H9 (cell line): ENCODE results near the gene AIFM3. TPM values are rescaled to one million over a fixed set of nuclear protein-coding genes. Genes with fewer than 3 reads are reported as not detected.

Source experiments
- DNase-seq: peaks from one replicate; pipeline ENCODE4 v3.0.0-alpha.2; 2017
- H2AFZ ChIP-seq: one replicate; pipeline ENCODE4 v1.6.1; 2013; ENCODE audit warnings: mild to moderate bottlenecking, low read length, control low read depth, moderate library complexity
- H2AK5ac ChIP-seq: 2 replicates; pipeline ENCODE4 v1.6.1; 2013; ENCODE audit warnings: low read length, control low read depth, mixed read lengths; ENCODE audit not compliant: insufficient read length
- H2BK120ac ChIP-seq: one replicate; pipeline ENCODE4 v1.6.1; 2013; ENCODE audit warnings: low read depth, mild to moderate bottlenecking, low read length, control low read depth, inconsistent platforms; ENCODE audit not compliant: poor library complexity, severe bottlenecking
- H2BK12ac ChIP-seq: 2 replicates; pipeline ENCODE4 v1.6.1; 2013; ENCODE audit warnings: low read length, control low read depth, mixed read lengths, low read depth; ENCODE audit not compliant: insufficient read length
- H2BK15ac ChIP-seq: 2 replicates; pipeline ENCODE4 v1.6.1; 2013; ENCODE audit warnings: low read depth, low read length, control low read depth
- H2BK20ac ChIP-seq: one replicate; pipeline ENCODE4 v1.6.1; 2013; ENCODE audit warnings: low read depth, mild to moderate bottlenecking, low read length, control low read depth, inconsistent platforms; ENCODE audit not compliant: poor library complexity, severe bottlenecking
- H2BK5ac ChIP-seq: 2 replicates; pipeline ENCODE4 v1.6.1; 2013; ENCODE audit warnings: low read length, control low read depth, mixed read lengths; ENCODE audit not compliant: insufficient read length
- H3K14ac ChIP-seq: 2 replicates; pipeline ENCODE4 v1.6.1; 2013; ENCODE audit warnings: low read length, control low read depth; ENCODE audit not compliant: insufficient read depth
- H3K18ac ChIP-seq: 2 replicates; pipeline ENCODE4 v1.6.1; 2013; ENCODE audit warnings: low read depth, mild to moderate bottlenecking, mixed read lengths, low read length, control low read depth; ENCODE audit not compliant: insufficient read length
- H3K23ac ChIP-seq: 2 replicates; pipeline ENCODE4 v1.6.1; 2013; ENCODE audit warnings: low read length, control low read depth, mixed read lengths, low read depth; ENCODE audit not compliant: insufficient read length
- H3K23me2 ChIP-seq: 2 replicates; pipeline ENCODE4 v1.6.1; 2013; ENCODE audit warnings: low read depth, mild to moderate bottlenecking, mixed read lengths, low read length, control low read depth; ENCODE audit not compliant: insufficient read length, poor library complexity, severe bottlenecking
- H3K27ac ChIP-seq: 2 replicates; pipeline ENCODE4 v1.5.1; 2013; ENCODE audit warnings: low read length, control low read depth, mixed read lengths, low read depth; ENCODE audit not compliant: insufficient read length
- H3K27me3 ChIP-seq: 2 replicates; pipeline ENCODE4 v1.6.1; 2013; ENCODE audit warnings: low read length, control low read depth, inconsistent platforms; ENCODE audit not compliant: insufficient read depth
- H3K4ac ChIP-seq: 2 replicates; pipeline ENCODE4 v1.6.1; 2013; ENCODE audit warnings: low read depth, mild to moderate bottlenecking, control low read depth, inconsistent platforms, low read length, moderate library complexity
- H3K4me1 ChIP-seq: 2 replicates; pipeline ENCODE4 v1.6.1; 2013; ENCODE audit warnings: low read length, control low read depth, inconsistent platforms; ENCODE audit not compliant: insufficient read depth
- H3K4me2 ChIP-seq: 2 replicates; pipeline ENCODE4 v1.6.1; 2013; ENCODE audit warnings: low read length, control low read depth, mixed read lengths; ENCODE audit not compliant: insufficient read length, insufficient read depth
- H3K56ac ChIP-seq: 2 replicates; pipeline ENCODE4 v1.6.1; 2013; ENCODE audit warnings: low read depth, mild to moderate bottlenecking, mixed read lengths, low read length, control low read depth; ENCODE audit not compliant: insufficient read length
- H3K79me1 ChIP-seq: 2 replicates; pipeline ENCODE4 v1.6.1; 2013; ENCODE audit warnings: low read depth, mild to moderate bottlenecking, moderate library complexity, low read length, control low read depth, inconsistent platforms; ENCODE audit not compliant: insufficient read depth, poor library complexity, severe bottlenecking
- H3K79me2 ChIP-seq: 2 replicates; pipeline ENCODE4 v1.6.1; 2013; ENCODE audit warnings: low read length, control low read depth, inconsistent platforms; ENCODE audit not compliant: insufficient read depth
- H3K9ac ChIP-seq: 2 replicates; pipeline ENCODE4 v1.6.1; 2013; ENCODE audit warnings: low read length, control low read depth, mixed read lengths; ENCODE audit not compliant: insufficient read length; ENCODE audit errors: extremely low read depth
- H3K9me3 ChIP-seq: one replicate; pipeline ENCODE4 v1.6.1; 2013; ENCODE audit warnings: low read depth, low read length, inconsistent platforms; ENCODE audit not compliant: control insufficient read depth
- H3T11ph ChIP-seq: one replicate; pipeline ENCODE4 v1.6.1; 2013; ENCODE audit warnings: mild to moderate bottlenecking, low read length, control low read depth, inconsistent platforms
- H4K20me1 ChIP-seq: one replicate; pipeline ENCODE4 v1.6.1; 2013; ENCODE audit not compliant: control insufficient read depth, insufficient read length, insufficient read depth
- H4K5ac ChIP-seq: 2 replicates; pipeline ENCODE4 v1.6.1; 2013; ENCODE audit warnings: low read depth, mild to moderate bottlenecking, mixed read lengths, low read length, control low read depth; ENCODE audit not compliant: insufficient read length
- H4K8ac ChIP-seq: replicated peaks from 2 replicates; pipeline ENCODE4 v1.6.1; 2013; ENCODE audit warnings: low read length, control low read depth, mixed read lengths, low read depth; ENCODE audit not compliant: insufficient read length
- H4K91ac ChIP-seq: 2 replicates; pipeline ENCODE4 v1.6.1; 2013; ENCODE audit warnings: low read depth, mild to moderate bottlenecking, moderate library complexity, mixed read lengths, low read length, control low read depth; ENCODE audit not compliant: insufficient read length
- H3K27ac Mint-ChIP-seq, 3 experiments: 2 replicates in 2 of 3; 3 replicates in 1 of 3; pipeline ENCODE4 v1.8.0; 2020 to 2021; ENCODE audit warnings: mixed read lengths in 3 of 3, mild to moderate bottlenecking in 1 of 3, moderate library complexity in 1 of 3
- H3K27me3 Mint-ChIP-seq: 2 replicates; pipeline ENCODE4 v1.8.0; 2021; ENCODE audit warnings: low read depth, mild to moderate bottlenecking, moderate library complexity, mixed read lengths
- H3K36me3 Mint-ChIP-seq, 3 experiments: 2 replicates in 2 of 3; 3 replicates in 1 of 3; pipeline ENCODE4 v1.8.0; 2020 to 2021; ENCODE audit warnings: low read depth in 3 of 3, mixed read lengths in 3 of 3; ENCODE audit not compliant: insufficient read depth in 1 of 3
- H3K4me1 Mint-ChIP-seq, 2 experiments: 2 replicates each; pipeline ENCODE4 v1.8.0; 2020; ENCODE audit warnings: mixed read lengths in 2 of 2
- H3K4me3 Mint-ChIP-seq, 2 experiments: 2 replicates in 1 of 2; 3 replicates in 1 of 2; pipeline ENCODE4 v1.8.0; 2020 to 2021; ENCODE audit warnings: mild to moderate bottlenecking in 2 of 2, mixed read lengths in 2 of 2, moderate library complexity in 1 of 2
- H3K9me3 Mint-ChIP-seq, 2 experiments: 2 replicates in 1 of 2; 3 replicates in 1 of 2; pipeline ENCODE4 v1.8.0; 2020; ENCODE audit warnings: mild to moderate bottlenecking in 2 of 2, mixed read lengths in 2 of 2, moderate library complexity in 1 of 2
- WGBS: extraction: QIAGEN DNeasy Blood & Tissue Kit; methylation state at CpG from one replicate; pipeline ENCODE4 v1.1.7; 2013; ENCODE audit warnings: missing lambda C conversion rate, low lambda C conversion rate, mixed read lengths; ENCODE audit not compliant: insufficient read length; ENCODE audit errors: extremely low coverage; 5-methylcytosine and 5-hydroxymethylcytosine counted together
- total RNA-seq: library from RNA; stranded (reverse); gene quantifications from 2 replicates; pipeline ENCODE4 v1.2.1, GENCODE V29; 2021
- TF ChIP-seq, protein P1 (sequence below): fragments of 200-600 bp; sonication (generic); conservative IDR thresholded peaks from 3 replicates; pipeline ENCODE4 v1.8.0; 2021; ENCODE audit warnings: antibody characterized with exemption, mild to moderate bottlenecking

Gene AIFM3
- total RNA-seq, 1 experiment from 2014 or later = 1.9 TPM

DNA sequence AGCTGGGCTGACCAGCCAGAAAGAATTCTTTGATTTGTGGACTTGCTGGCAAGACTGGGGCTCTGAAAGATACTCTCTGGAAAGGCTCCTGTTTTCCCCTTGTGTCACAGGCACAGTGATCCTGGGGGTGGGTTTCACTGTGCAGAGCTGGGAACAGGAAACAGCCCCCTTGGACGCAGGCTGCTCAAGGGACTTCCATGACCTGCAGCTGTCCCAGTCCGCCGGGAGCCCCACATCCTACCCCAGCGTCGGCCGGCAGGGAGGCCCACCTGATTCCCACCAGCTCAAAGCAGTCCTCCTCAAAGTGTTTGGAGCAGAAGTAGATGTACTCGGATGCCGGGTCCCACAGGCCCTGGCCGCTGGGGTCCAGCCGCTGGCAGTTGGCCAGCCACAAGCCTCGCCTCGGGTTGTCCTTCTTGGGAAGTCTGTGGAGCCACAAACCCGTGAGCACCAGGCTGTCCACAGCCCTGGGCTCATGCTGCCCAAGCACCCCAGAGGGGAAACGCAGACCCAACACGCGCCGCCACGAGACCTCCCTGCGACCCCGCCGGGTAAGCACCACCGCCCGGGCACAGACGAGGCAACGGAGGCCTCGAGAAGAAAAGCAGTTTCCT is 34.0 kb downstream of the AIFM3 start:
- Histone ChIP-seq H3K27ac (no peak overlapping the region), H3K9me3 (no peaks in the 10 kb centered on the region), H2BK12ac (no peak overlapping the region), H3K9ac (peak overlapping the region; percentile 48), H2BK120ac (no peak overlapping the region), H2BK20ac (no peak overlapping the region), H3T11ph (no peak overlapping the region), H3K4ac (no peak overlapping the region), H3K56ac (no peak overlapping the region), H2AK5ac (no peak overlapping the region), H2BK5ac (no peak overlapping the region), H4K5ac (no peak overlapping the region), H3K79me2 (no peaks in the 10 kb centered on the region), H4K8ac (no peak overlapping the region), H3K79me1 (no peaks in the 10 kb centered on the region), H3K4me2 (peak overlapping the region; percentile 57), H3K27me3 (no peaks in the 10 kb centered on the region), H3K23me2 (peaks cover 11% of the 10 kb centered on the region), H3K4me1 (no peaks in the 10 kb centered on the region; the same call in 1 of the 2 replicates), H3K14ac (peak overlapping the region; percentile 16; the same call in 1 of the 2 replicates), H3K23ac (no peak overlapping the region), H2AFZ (no peak overlapping the region), H4K91ac (no peak overlapping the region), H4K20me1 (no peaks in the 10 kb centered on the region), H2BK15ac (no peak overlapping the region), H3K18ac (peak overlapping the region; percentile 13)
- Mint-ChIP-seq H3K9me3 (no peaks in the 10 kb centered on the region), H3K4me3 (peak overlapping the region; percentile 88 to 92), H3K36me3 (peaks cover 0 to 11% (median 0%) of the 10 kb centered on the region in 3 experiments; a peak in 3 of 7 replicates), H3K27ac (peak overlapping the region; percentile 63 to 96 (median 93); a peak in 4 of 7 replicates), H3K27me3 (no peaks in the 10 kb centered on the region), H3K4me1 (peaks cover 11 to 17% of the 10 kb centered on the region in 2 experiments)
- TF ChIP-seq, protein P1, sequence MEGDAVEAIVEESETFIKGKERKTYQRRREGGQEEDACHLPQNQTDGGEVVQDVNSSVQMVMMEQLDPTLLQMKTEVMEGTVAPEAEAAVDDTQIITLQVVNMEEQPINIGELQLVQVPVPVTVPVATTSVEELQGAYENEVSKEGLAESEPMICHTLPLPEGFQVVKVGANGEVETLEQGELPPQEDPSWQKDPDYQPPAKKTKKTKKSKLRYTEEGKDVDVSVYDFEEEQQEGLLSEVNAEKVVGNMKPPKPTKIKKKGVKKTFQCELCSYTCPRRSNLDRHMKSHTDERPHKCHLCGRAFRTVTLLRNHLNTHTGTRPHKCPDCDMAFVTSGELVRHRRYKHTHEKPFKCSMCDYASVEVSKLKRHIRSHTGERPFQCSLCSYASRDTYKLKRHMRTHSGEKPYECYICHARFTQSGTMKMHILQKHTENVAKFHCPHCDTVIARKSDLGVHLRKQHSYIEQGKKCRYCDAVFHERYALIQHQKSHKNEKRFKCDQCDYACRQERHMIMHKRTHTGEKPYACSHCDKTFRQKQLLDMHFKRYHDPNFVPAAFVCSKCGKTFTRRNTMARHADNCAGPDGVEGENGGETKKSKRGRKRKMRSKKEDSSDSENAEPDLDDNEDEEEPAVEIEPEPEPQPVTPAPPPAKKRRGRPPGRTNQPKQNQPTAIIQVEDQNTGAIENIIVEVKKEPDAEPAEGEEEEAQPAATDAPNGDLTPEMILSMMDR = no peak
- no peak for DNase-seq
- WGBS = no CpG with 5 or more reads among the region's 26 CpGs
